ENCODE results near the gene ZNF664. TPM values are rescaled to one million over a fixed set of nuclear protein-coding genes. Genes with fewer than 3 reads are reported as not detected.

Gene ZNF664
- total and polyA plus RNA-seq, 2 of the 8 experiments (the other 6 are each of a cell fraction or from before 2014, with no cell fraction given), result 22.8 to 51.4 TPM

DNA sequence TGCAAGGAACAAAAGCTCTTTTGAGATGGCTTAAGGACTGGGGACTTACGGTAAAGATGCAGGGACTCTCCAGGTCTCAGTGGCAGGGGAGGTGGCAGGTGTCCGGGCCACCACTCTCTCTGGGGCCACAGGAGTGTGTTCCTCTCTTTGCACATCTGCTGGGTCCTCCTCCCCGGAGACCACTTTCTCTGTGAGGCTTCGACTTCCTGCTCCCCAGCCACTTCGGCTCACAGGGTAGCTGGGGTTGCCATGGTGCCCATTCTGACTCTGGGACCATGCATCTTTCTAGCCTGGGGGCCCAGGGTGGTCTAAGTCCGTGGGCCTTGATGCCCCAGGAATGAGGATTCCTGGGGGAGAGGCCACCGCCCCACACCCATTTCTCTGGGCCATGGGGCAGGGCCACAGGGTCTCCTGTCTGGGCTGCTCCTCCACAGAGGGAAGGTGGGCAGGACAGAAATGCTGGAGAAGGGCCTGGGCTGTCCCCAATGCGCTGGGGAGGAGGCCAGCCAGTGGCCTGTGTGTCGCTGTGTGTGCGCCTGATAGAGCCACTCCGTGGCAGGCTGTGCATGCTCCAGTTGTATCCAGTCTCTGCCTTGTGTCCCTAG lies 38.9 kb upstream of the ZNF664 start:
- Histone ChIP-seq H2BK20ac (ENCODE audit: low read length) (no peak overlapping the region), H3K9ac (replicated peaks in 1 of 4; ENCODE audit: extremely low read depth in 1 of 4, low read depth in 3 of 4, low read length in 3 of 4) (no peak overlapping the region), H2BK15ac (ENCODE audit: low read length) (no peak overlapping the region), H3K27ac (ENCODE audit: low read depth, low read length) (no peak overlapping the region), H3K79me1 (ENCODE audit: low read depth, low read length) (no peaks in the 10 kb centered on the region), H3K9me3 (ENCODE audit: insufficient read depth in 2 of 2, low read depth in 1 of 2, low read length in 1 of 2) (no peaks in the 10 kb centered on the region), H3K27me3 (replicated peaks in 1 of 4; ENCODE audit: control insufficient read depth in 3 of 4, extremely low read depth in 1 of 4, insufficient read depth in 3 of 4, low read length in 3 of 4) (peaks cover 0 to 2% (median 0%) of the 10 kb centered on the region in 4 experiments; a peak in 1 of 7 replicates), H3K56ac (replicated peaks; ENCODE audit: insufficient read length, low read depth, low read length) (no peak overlapping the region), H4K91ac (replicated peaks; ENCODE audit: insufficient read length, low read length) (no peak overlapping the region), H2BK12ac (ENCODE audit: low read depth, low read length) (no peak overlapping the region), H4K20me1 (replicated peaks in 1 of 2; ENCODE audit: control insufficient read depth in 1 of 2, insufficient read depth in 2 of 2, low read length in 2 of 2) (no peaks in the 10 kb centered on the region), H3K14ac (ENCODE audit: insufficient read length) (no peak overlapping the region), H4K5ac (ENCODE audit: insufficient read length, low read depth, low read length) (no peak overlapping the region), H3K4ac (replicated peaks; ENCODE audit: insufficient read length, low read depth, low read length) (no peak overlapping the region), H3K36me3 (ENCODE audit: control insufficient read depth in 2 of 4, insufficient read depth in 4 of 4, low read length in 3 of 4) (no peaks in the 10 kb centered on the region), H3K23ac (ENCODE audit: insufficient read length) (no peak overlapping the region), H3K23me2 (ENCODE audit: low read depth, low read length) (no peaks in the 10 kb centered on the region), H4K8ac (ENCODE audit: extremely low read depth, insufficient read depth, low read length) (no peak overlapping the region), H2AFZ (ENCODE audit: low read length) (no peak overlapping the region), H3K18ac (ENCODE audit: extremely low read depth, low read length) (no peak overlapping the region), H2AK5ac (ENCODE audit: low read depth, low read length) (no peak overlapping the region), H2BK5ac (ENCODE audit: low read depth, low read length) (no peak overlapping the region), H3K4me3 (ENCODE audit: extremely low read depth in 1 of 4, insufficient read depth in 2 of 4, low read depth in 3 of 4, low read length in 4 of 4) (no peak overlapping the region), H3K79me2 (ENCODE audit: control insufficient read depth in 1 of 2, insufficient read depth in 2 of 2, low read length in 2 of 2) (no peaks in the 10 kb centered on the region), H3K4me2 (ENCODE audit: insufficient read depth in 1 of 2, low read depth in 2 of 2, low read length in 2 of 2) (no peak overlapping the region), H2BK120ac (replicated peaks; ENCODE audit: low read depth, low read length) (no peak overlapping the region), H3K4me1 (replicated peaks in 1 of 4; ENCODE audit: control insufficient read depth in 3 of 4, insufficient read depth in 4 of 4, low read length in 3 of 4) (no peaks in the 10 kb centered on the region)
- 85% methylated on average over 10 of the region's 11 CpGs; no CpG with 5 or more reads in 1 of the 2 experiments for WGBS, 2 experiments (ENCODE audit: extremely low coverage in 1 of 2, insufficient coverage in 1 of 2, insufficient read length in 1 of 2, insufficient replicate concordance in 2 of 2, low coverage in 1 of 2, low lambda C conversion rate in 2 of 2, missing lambda C conversion rate in 1 of 2)
- POLR2A ChIA-PET (ENCODE audit: partially characterized antibody), result no interaction called here
- TF ChIP-seq SIRT6 (IDR thresholded peaks at IDR 0.05; ENCODE audit: low read length) (no peak), SRF (IDR thresholded peaks at IDR 0.05; ENCODE audit: low read depth, low read length) (no peak), BCL11A (IDR thresholded peaks at IDR 0.05; ENCODE audit: low read depth in 2 of 2, low read length in 2 of 2) (no peak), ZNF274 (IDR thresholded peaks at IDR 0.05; ENCODE audit: borderline replicate concordance, extremely low read depth, low read length) (no peak), RAD21 (IDR thresholded peaks at IDR 0.05 in 1 of 2, conservative IDR thresholded peaks at IDR 0.05 in 1 of 2; ENCODE audit: low read depth in 2 of 2, low read length in 2 of 2) (no peak)
- CTCF ChIA-PET (ENCODE audit: partially characterized antibody), result interaction anchor here (1.4 to 4.5 kb wide), 4 partner anchors 13 to 53 kb away, joined by 3 to 17 read pairs (median 5); no protein-coding TSS in a partner anchor
- no peak for DNase-seq (ENCODE audit: low read depth in 1 of 2, low spot score in 2 of 2)
- FAIRE-seq, result no peak
